GM18861 (cell line): ENCODE results near the gene SLC35F4.

Experiments used
- ATAC-seq: cut with Tn5 transposase; IDR thresholded peaks from one replicate; pipeline ENCODE4 v1.9.1; 2021; ENCODE audit not compliant: unreplicated experiment

The SLC35F4 gene

GRCh38 chr14:57549016-57549564 is 316.8 kb downstream of the SLC35F4 start:
- no peak for ATAC-seq

GRCh38 chr14:57547131-57547530 is 318.8 kb downstream of the SLC35F4 start:
- no peak for ATAC-seq

- ATAC-seq: peak; percentile 56
Observed at GRCh38 chr14:57533214-57533613, 332.7 kb downstream of the SLC35F4 start.

- ATAC-seq: no peak
Observed at GRCh38 chr14:57530571-57530970, 335.3 kb downstream of the SLC35F4 start.

GRCh38 chr14:57526942-57527341 is 338.9 kb downstream of the SLC35F4 start:
- no peak for ATAC-seq

- no peak for ATAC-seq
Observed at GRCh38 chr14:57519043-57519442, 346.8 kb downstream of the SLC35F4 start.
